HG02981 (cell line): ENCODE results near the gene PKP4.
"Not testable (repeated sequence)": the region's sequence is repeated elsewhere in the genome, so short reads cannot be mapped to it uniquely, and the experiment has no call there.

Experiments
- ATAC-seq: cut with Tn5 transposase; IDR thresholded peaks from one replicate; pipeline ENCODE4 v1.9.1; 2021; ENCODE audit warnings: mild to moderate bottlenecking, moderate library complexity; ENCODE audit not compliant: unreplicated experiment

PKP4 gene

GRCh38 chr2:158456309-158457066, at the start of gene PKP4, which contains the start of gene CCDC148:
TSS of gene PKP4 (plus strand) at chr2:158456952. CDS start at chr2:158533185, 76,233 bp downstream.
TSS of gene CCDC148 (minus strand) at chr2:158456753. CDS start at chr2:158456439, 314 bp downstream.
- peak; percentile 91 for ATAC-seq

GRCh38 chr2:158407031-158407430, 49.7 kb upstream of the PKP4 start:
- ATAC-seq, result no peak

GRCh38 chr2:158410132-158410531, 46.6 kb upstream of the PKP4 start:
- ATAC-seq, result no peak

GRCh38 chr2:158411748-158412147, 45.0 kb upstream of the PKP4 start:
- ATAC-seq, result no peak

GRCh38 chr2:158412206-158412605, 44.5 kb upstream of the PKP4 start:
- no peak for ATAC-seq

GRCh38 chr2:158413581-158413980, 43.2 kb upstream of the PKP4 start:
- ATAC-seq, result no peak

- ATAC-seq, result no peak
These were observed 42.2 kb upstream of the PKP4 start for GRCh38 chr2:158414538-158414937.

- ATAC-seq, result no peak
These were observed 24.6 kb upstream of the PKP4 start for GRCh38 chr2:158432117-158432516.

- ATAC-seq, result not testable (repeated sequence)
These were observed 23.0 kb upstream of the PKP4 start for GRCh38 chr2:158433716-158434115.

GRCh38 chr2:158439062-158439461, 17.7 kb upstream of the PKP4 start:
- ATAC-seq, result not testable (repeated sequence)

- no peak for ATAC-seq
These were observed 13.1 kb upstream of the PKP4 start for GRCh38 chr2:158443606-158444005.

GRCh38 chr2:158457092-158457825, 507 bp downstream of the PKP4 start:
- peak; percentile 26 for ATAC-seq

- ATAC-seq, result peak; percentile 51
These were observed 1.3 kb downstream of the PKP4 start for GRCh38 chr2:158457826-158458616.

GRCh38 chr2:158458617-158458920, 1.8 kb downstream of the PKP4 start:
- ATAC-seq, result no peak

- no peak for ATAC-seq
These were observed 2.6 kb downstream of the PKP4 start for GRCh38 chr2:158459161-158460003.

GRCh38 chr2:158460632-158461297, 4.0 kb downstream of the PKP4 start:
- no peak for ATAC-seq

- no peak for ATAC-seq
These were observed 6.8 kb downstream of the PKP4 start for GRCh38 chr2:158463496-158464095.

- ATAC-seq, result peak; percentile 81
These were observed 7.9 kb downstream of the PKP4 start for GRCh38 chr2:158464426-158465281.

GRCh38 chr2:158467248-158467647, 10.5 kb downstream of the PKP4 start:
- no peak for ATAC-seq
